Astrocyte (in vitro differentiated cells and primary cell): ENCODE measurements around the gene DNHD1.

Experiments
- EZH2 ChIP-seq: IDR thresholded peaks from 2 replicates; pipeline ENCODE4 v1.6.1; 2012; ENCODE audit warnings: mild to moderate bottlenecking, low read length, inconsistent platforms; ENCODE audit not compliant: insufficient read depth
- TF ChIP-seq, protein P1 (sequence below): IDR thresholded peaks from 2 replicates; pipeline ENCODE4 v1.5.1; 2011; ENCODE audit warnings: low read depth, mild to moderate bottlenecking, inconsistent platforms, low read length, moderate library complexity; ENCODE audit not compliant: insufficient read depth

DNA sequence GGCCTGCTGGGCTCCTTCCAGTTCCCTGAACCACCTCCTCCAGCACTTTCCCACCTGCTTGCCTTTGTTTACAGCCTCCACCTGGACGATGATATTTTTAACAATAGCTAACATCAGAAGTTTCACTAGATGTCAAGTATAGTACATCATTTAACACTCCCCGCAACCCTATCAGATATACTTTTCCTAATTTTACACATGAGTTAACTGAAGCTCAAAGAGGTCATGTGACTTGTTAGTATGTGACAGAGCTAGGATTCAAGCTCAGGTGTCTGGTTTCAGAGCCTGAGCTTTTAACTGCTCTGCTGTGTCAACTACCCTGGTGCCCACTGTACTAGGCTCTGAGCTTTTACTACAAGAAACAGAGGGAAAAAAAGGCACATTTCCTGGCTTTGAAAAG is 42.0 kb upstream of the DNHD1 start:
- TF ChIP-seq, protein P1, sequence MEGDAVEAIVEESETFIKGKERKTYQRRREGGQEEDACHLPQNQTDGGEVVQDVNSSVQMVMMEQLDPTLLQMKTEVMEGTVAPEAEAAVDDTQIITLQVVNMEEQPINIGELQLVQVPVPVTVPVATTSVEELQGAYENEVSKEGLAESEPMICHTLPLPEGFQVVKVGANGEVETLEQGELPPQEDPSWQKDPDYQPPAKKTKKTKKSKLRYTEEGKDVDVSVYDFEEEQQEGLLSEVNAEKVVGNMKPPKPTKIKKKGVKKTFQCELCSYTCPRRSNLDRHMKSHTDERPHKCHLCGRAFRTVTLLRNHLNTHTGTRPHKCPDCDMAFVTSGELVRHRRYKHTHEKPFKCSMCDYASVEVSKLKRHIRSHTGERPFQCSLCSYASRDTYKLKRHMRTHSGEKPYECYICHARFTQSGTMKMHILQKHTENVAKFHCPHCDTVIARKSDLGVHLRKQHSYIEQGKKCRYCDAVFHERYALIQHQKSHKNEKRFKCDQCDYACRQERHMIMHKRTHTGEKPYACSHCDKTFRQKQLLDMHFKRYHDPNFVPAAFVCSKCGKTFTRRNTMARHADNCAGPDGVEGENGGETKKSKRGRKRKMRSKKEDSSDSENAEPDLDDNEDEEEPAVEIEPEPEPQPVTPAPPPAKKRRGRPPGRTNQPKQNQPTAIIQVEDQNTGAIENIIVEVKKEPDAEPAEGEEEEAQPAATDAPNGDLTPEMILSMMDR: no peak
- no peak for TF ChIP-seq EZH2
